Neural progenitor cell (in vitro differentiated cells): ENCODE data around the gene SLC39A13.

ENCODE experiments used
- EZH2 ChIP-seq: fragments of 200-600 bp; sonication (generic); IDR thresholded peaks from 2 replicates; pipeline ENCODE4 v1.6.1; 2017; ENCODE audit warnings: antibody characterized with exemption, mild to moderate bottlenecking, moderate library complexity
- TF ChIP-seq, protein P1 (sequence below): fragments of 200-600 bp; sonication (generic); IDR thresholded peaks from 2 replicates; pipeline ENCODE4 v1.5.1; 2017; ENCODE audit warnings: antibody characterized with exemption, mild to moderate bottlenecking

DNA sequence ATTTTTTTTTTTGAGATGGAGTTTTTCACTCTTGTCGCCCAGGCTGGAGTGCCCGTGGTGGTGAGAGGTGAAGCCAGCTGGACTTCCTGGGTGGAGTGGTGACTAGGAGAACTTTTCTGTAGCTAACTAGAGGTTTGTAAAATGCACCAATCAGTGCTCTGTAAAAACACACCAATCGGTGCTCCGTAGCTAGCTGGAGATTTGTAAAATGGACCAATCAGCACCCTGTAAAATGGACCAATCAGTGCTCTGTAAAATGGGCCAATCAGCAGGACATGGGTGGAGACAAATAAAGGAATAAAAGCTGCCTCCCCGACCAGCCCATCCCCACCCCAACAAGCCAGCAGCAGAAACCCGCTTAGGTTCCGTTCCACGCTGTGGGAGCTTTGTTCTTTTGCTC, 45.0 kb downstream of the SLC39A13 start:
- TF ChIP-seq, protein P1, sequence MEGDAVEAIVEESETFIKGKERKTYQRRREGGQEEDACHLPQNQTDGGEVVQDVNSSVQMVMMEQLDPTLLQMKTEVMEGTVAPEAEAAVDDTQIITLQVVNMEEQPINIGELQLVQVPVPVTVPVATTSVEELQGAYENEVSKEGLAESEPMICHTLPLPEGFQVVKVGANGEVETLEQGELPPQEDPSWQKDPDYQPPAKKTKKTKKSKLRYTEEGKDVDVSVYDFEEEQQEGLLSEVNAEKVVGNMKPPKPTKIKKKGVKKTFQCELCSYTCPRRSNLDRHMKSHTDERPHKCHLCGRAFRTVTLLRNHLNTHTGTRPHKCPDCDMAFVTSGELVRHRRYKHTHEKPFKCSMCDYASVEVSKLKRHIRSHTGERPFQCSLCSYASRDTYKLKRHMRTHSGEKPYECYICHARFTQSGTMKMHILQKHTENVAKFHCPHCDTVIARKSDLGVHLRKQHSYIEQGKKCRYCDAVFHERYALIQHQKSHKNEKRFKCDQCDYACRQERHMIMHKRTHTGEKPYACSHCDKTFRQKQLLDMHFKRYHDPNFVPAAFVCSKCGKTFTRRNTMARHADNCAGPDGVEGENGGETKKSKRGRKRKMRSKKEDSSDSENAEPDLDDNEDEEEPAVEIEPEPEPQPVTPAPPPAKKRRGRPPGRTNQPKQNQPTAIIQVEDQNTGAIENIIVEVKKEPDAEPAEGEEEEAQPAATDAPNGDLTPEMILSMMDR = no peak
- no peak for TF ChIP-seq EZH2
